Chondrocyte (in vitro differentiated cells): ENCODE data around the gene COX19. TPM values are rescaled to one million over a fixed set of nuclear protein-coding genes. Genes with fewer than 3 reads are reported as not detected.

Experiments
- DNase-seq: peaks from one replicate; pipeline ENCODE4 v3.0.0; 2021; ENCODE audit warnings: mixed read lengths, low spot score
- H3K27ac Mint-ChIP-seq: one replicate; pipeline ENCODE4 v1.8.0; 2021; ENCODE audit warnings: mild to moderate bottlenecking, moderate library complexity, mixed read lengths; ENCODE audit not compliant: unreplicated experiment
- H3K27me3 Mint-ChIP-seq: 2 replicates; pipeline ENCODE4 v1.8.0; 2021; ENCODE audit warnings: low read depth, mixed read lengths
- H3K36me3 Mint-ChIP-seq: 2 replicates; pipeline ENCODE4 v1.8.0; 2021; ENCODE audit warnings: low read depth, mixed read lengths
- H3K4me1 Mint-ChIP-seq: 2 replicates; pipeline ENCODE4 v1.8.0; 2021; ENCODE audit warnings: low read depth, mild to moderate bottlenecking, mixed read lengths
- H3K4me3 Mint-ChIP-seq: one replicate; pipeline ENCODE4 v1.8.0; 2021; ENCODE audit warnings: mild to moderate bottlenecking, moderate library complexity, mixed read lengths; ENCODE audit not compliant: unreplicated experiment
- H3K9me3 Mint-ChIP-seq: 2 replicates; pipeline ENCODE4 v1.8.0; 2021; ENCODE audit warnings: low read depth, mixed read lengths
- total RNA-seq: library from RNA; stranded (reverse); gene quantifications from 3 replicates; pipeline ENCODE4 v1.2.1, GENCODE V29; 2021
- TF ChIP-seq, protein P1 (sequence below): fragments of 200-600 bp; sonication (generic); IDR thresholded peaks from 2 replicates; pipeline ENCODE4 v1.5.0; 2021; ENCODE audit warnings: antibody characterized with exemption, mild to moderate bottlenecking, moderate library complexity

The COX19 gene
- total RNA-seq, 1 donor from 2014 or later = 9.6 TPM

DNA sequence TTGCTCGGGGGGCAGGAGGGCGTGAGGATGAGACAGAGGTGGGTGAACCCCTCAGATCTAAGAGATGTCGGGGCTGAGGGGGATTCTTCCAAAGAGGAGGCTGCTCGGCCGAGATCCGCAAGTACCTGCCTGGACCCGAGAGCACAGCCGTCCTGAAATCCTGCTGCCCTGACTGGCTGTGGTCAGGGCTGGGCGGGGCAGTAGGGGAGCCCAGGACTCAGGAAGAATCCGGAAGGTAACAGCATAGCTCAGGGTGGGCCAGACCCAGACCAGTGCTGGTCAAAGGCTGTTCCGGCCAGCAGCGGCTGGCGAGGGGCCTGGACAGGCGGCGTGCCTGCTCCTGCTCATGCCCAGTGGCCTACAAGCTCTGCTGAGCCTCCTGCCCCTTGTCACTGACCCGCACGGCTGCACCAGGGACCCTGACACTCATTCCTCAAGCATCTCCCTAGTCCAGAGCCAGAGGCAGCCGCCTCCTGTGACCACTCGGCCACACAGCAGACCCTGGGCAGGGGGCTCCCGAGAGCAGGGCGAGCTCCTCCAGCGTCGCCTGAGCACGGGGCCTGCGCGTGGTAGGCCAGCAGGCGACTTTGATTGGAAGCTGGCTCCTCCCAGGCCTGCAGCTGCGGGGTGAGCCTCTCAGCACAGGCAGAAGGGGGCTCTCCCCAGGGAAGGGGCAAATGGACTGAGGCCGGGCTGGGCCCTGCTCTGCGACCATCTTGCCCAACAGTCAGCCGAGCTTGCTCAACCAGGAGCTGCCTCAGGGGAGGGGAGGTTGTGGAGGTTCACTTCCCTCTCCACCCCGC lies 17.7 kb downstream of the COX19 start:
- H3K4me3 Mint-ChIP-seq = no peak overlapping the region
- H3K27ac Mint-ChIP-seq = no peak overlapping the region
- peak; percentile 88 for DNase-seq
- TF ChIP-seq, protein P1, sequence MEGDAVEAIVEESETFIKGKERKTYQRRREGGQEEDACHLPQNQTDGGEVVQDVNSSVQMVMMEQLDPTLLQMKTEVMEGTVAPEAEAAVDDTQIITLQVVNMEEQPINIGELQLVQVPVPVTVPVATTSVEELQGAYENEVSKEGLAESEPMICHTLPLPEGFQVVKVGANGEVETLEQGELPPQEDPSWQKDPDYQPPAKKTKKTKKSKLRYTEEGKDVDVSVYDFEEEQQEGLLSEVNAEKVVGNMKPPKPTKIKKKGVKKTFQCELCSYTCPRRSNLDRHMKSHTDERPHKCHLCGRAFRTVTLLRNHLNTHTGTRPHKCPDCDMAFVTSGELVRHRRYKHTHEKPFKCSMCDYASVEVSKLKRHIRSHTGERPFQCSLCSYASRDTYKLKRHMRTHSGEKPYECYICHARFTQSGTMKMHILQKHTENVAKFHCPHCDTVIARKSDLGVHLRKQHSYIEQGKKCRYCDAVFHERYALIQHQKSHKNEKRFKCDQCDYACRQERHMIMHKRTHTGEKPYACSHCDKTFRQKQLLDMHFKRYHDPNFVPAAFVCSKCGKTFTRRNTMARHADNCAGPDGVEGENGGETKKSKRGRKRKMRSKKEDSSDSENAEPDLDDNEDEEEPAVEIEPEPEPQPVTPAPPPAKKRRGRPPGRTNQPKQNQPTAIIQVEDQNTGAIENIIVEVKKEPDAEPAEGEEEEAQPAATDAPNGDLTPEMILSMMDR = no peak
- H3K9me3 Mint-ChIP-seq = no peaks in the 10 kb centered on the region
- H3K36me3 Mint-ChIP-seq = no peaks in the 10 kb centered on the region
- H3K27me3 Mint-ChIP-seq = no peaks in the 10 kb centered on the region
- H3K4me1 Mint-ChIP-seq = peaks cover 8% of the 10 kb centered on the region

DNA sequence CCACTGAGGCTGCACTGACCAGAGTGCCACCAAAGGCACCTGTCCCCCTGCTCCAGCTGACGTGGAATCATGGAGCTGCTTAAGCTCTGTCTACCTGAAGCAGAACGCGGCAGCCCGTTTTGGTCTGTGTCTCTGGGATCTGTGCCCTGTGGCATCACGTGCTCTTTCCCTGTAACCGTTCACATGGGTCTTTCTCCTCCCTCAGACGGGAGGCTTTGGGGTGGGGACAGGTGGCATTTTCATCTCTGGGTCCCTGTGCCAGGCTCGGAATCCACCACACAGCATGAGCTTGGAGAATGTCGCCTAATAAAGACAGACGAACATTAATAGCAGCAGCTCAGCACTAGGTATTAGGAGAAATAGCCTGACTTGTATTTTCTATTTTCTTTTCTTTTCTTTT lies 19.3 kb downstream of the COX19 start:
- Mint-ChIP-seq H3K9me3 (no peaks in the 10 kb centered on the region), H3K36me3 (no peaks in the 10 kb centered on the region), H3K27ac (no peak overlapping the region), H3K4me3 (no peak overlapping the region), H3K4me1 (peaks cover 8% of the 10 kb centered on the region), H3K27me3 (no peaks in the 10 kb centered on the region)
- DNase-seq = peak; percentile 72
- TF ChIP-seq, protein P1 = no peak

DNA sequence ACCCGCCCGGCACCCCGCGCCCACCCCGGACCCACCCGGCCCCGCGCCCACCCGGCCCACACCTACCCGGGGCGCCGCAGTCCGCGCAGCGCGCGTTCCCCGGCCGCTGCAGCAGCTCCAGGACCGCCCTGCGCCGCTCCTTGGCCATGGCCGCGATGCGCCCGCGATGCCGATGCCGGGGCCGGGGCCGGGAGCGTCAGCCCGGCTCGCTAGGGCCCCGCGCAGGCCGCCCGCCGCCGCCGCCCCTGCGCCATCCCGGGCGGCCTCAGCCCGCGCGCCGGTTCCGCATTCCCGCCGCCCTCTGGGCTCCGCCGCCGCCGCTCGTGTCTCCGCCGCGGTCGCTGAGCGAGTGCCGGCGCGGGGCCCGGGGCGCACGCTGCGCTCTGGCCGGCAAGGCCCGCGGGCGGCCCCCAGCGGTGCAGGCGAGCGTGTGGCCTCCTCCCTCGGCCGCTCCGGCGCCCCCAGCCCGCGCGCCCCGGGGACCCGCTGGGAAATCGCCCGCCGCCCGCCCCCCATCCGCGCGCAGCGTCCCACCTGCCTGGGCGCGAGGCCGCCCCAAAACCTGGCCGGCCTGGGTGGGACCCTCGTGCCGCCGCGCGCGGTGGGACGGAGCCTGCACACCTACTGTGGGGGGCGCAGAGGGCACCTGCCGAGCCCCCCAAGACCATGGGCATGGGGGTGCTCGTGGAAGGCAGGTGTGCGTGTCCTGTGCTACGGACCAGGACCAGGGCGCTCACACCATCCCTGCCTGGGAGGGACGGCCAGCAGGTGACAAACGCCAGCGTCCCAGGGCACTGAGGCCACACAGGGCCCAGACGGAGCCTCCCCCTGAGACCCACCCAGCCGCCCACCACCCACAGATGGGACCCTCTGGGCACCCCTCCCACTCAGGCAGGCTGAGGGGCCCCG lies 20.8 kb downstream of the COX19 start, which contains the start of gene ADAP1:
Gene ADAP1 (minus strand): TSS at position 351 of the 909 bp plus-strand sequence. CDS start 203 bp downstream, at position 148.
- no peaks in the 10 kb centered on the region for H3K9me3 Mint-ChIP-seq
- peak; percentile 83 for DNase-seq
- TF ChIP-seq, protein P1 = peak; percentile 51
- H3K36me3 Mint-ChIP-seq = no peaks in the 10 kb centered on the region
- H3K27ac Mint-ChIP-seq = peak within 1 kb of the TSS; percentile 41
- no peaks in the 10 kb centered on the region for H3K27me3 Mint-ChIP-seq
- H3K4me3 Mint-ChIP-seq = peak within 1 kb of the TSS; percentile 60
- H3K4me1 Mint-ChIP-seq = peaks cover 8% of the 10 kb centered on the region

DNA sequence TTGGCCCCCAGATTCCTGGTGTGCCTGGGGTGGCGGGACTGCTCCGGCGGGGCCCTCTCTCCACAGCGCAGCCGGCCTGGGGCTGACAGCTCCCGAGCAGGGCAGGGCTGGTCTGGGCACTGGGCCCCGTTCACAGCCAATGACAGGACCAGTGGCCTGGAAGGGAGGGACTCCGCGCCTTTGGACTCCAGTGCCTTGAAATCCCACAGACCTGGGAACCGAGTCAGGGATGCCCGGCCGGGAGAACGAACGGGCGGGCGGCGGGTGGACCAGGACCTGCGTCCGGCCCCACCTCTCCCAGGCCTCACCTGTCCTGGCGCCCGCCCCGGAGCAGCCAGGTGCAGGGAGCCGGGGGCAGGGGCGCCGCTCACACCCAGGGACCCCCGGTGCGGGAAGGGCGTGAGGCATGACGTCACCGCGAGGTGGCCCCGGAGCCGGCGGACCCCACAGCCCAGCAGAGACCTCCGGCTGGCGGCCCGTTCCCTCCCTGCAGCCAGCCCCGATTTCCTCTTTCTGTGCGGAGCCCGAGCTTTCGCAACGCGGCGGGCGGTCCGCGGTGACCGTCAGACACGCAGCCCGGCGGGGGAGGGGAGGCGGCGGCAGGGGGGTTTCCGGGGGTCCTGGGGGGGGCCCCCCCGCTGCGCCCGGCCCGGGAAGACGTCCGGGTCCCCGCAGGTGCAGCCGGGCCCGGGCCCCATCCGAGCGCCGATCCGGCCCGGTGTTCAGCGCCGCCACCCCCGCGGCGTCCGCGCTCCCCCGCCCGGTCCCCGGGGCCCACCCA lies 21.6 kb downstream of the COX19 start:
- Mint-ChIP-seq H3K4me1 (peaks cover 4% of the 10 kb centered on the region), H3K4me3 (peak overlapping the region; percentile 53), H3K36me3 (no peaks in the 10 kb centered on the region), H3K27ac (no peak overlapping the region), H3K9me3 (no peaks in the 10 kb centered on the region), H3K27me3 (no peaks in the 10 kb centered on the region)
- DNase-seq = peak; percentile 81
- TF ChIP-seq, protein P1 = no peak
